ENCODE results near the gene CNRIP1.

DNA sequence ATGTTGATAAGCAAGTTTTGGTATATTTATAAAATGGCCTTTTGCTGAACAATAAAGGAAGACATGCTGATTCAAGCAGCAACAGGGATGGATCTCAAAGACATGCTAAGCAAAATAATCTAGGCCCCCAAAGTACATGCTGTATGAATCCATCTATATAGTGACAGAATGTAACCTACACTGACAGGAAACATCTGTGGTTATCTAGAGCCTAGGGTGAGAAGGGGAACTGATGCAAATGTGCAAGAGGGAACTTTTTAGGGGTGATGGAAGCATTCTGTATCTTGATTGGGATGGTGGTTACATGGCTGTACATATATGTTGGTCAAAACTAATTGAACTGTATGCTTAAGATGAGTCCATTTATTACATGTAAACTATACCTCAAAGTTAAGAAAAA is 24.2 kb downstream of the CNRIP1 start:
- TF ChIP-seq ZC3H10 (CRISPR knock-in tag; IDR thresholded peaks at IDR 0.05) (no peak), ESRRG (CRISPR knock-in tag; IDR thresholded peaks at IDR 0.05) (no peak), GLIS3 (CRISPR knock-in tag; IDR thresholded peaks at IDR 0.05) (no peak), CSRNP3 (CRISPR knock-in tag; IDR thresholded peaks at IDR 0.05) (no peak), ARNTL (CRISPR knock-in tag; IDR thresholded peaks at IDR 0.05; ENCODE audit: borderline replicate concordance, low read depth) (no peak)
- TF ChIP-seq, protein P1, sequence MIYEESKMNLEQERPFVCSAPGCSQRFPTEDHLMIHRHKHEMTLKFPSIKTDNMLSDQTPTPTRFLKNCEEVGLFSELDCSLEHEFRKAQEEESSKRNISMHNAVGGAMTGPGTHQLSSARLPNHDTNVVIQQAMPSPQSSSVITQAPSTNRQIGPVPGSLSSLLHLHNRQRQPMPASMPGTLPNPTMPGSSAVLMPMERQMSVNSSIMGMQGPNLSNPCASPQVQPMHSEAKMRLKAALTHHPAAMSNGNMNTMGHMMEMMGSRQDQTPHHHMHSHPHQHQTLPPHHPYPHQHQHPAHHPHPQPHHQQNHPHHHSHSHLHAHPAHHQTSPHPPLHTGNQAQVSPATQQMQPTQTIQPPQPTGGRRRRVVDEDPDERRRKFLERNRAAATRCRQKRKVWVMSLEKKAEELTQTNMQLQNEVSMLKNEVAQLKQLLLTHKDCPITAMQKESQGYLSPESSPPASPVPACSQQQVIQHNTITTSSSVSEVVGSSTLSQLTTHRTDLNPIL (CRISPR knock-in tag; IDR thresholded peaks at IDR 0.05; ENCODE audit: low read depth), result no peak
